ENCODE results near the gene CACNA1C.

Gene CACNA1C

GRCh38 chr12:2194060-2194459, 141.3 kb downstream of the CACNA1C start:
- no peak for DNase-seq (ENCODE audit: low read depth in 2 of 2, low spot score in 1 of 2)

DNA sequence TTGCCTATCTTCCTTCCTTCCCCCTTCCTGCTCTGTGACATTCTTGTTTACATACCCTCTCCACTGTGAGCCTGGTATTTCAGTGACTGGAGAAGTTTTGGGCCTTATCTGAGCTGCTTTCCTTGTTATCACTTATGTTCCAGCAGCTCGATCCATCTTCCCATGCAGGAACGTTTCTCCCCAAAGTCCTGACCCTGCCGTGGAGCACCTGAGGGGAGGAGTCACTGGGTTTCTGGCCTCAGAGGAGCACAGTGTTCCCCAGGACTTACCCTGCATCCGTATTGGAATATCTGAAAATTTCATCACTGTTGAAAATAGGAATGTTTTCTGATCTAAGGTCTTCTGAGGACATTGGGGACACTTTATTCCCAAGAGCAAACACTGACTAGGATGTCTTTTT, 141.8 kb downstream of the CACNA1C start:
- DNase-seq (ENCODE audit: low read depth in 2 of 2, low spot score in 1 of 2): no peak

- DNase-seq (ENCODE audit: low read depth in 2 of 2, low spot score in 1 of 2): no peak
Measured at GRCh38 chr12:2195085-2195484, 142.3 kb downstream of the CACNA1C start.

GRCh38 chr12:2198005-2198501, 145.3 kb downstream of the CACNA1C start:
- DNase-seq (ENCODE audit: low read depth in 2 of 2, low spot score in 1 of 2): no peak

- no peak for DNase-seq (ENCODE audit: low read depth in 2 of 2, low spot score in 1 of 2)
Measured at GRCh38 chr12:2198542-2198941, 145.8 kb downstream of the CACNA1C start.

DNA sequence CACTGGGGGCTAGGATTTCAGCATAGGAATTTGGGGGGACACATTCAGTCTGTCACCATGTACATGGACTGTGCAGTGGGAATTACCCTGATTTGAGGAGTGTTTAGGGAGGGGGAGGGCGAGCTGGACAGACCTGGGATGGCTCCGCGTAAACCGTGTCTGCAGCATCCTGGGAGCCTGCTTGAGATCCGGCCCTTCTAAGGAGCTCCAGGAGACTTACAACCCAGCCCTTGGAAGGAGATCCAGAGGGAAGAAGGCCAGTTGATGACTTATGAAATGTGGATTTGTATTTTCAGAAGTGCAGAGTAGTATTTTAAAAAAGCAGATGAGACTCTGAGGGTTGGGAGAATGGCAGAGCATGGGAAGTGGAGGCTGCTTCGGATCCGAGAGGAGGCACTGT, 153.2 kb downstream of the CACNA1C start:
- DNase-seq (ENCODE audit: low read depth in 2 of 2, low spot score in 1 of 2): no peak

GRCh38 chr12:2208837-2209635, 156.2 kb downstream of the CACNA1C start:
- DNase-seq (ENCODE audit: low read depth in 2 of 2, low spot score in 1 of 2): no peak

DNA sequence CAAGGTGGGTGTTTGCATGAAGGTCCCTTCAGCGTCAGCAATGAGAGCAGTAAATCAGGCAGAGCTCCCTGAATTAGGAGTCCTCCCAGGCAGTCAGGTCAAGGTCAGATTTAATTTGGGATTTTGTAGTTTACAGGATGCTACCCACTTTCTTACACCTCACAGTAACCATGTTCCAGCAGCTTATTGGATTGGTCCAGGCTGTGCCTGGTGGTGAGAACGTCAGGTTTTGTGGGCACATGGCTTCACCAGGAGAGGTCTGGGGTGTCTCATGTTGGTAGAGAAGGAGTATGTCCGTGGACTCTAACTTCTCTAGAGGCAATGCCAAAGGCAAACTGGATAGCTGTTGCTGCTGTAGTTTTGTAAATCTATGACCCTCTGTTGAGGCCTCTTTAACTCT, 158.3 kb downstream of the CACNA1C start:
- no peak for DNase-seq (ENCODE audit: low read depth in 2 of 2, low spot score in 1 of 2)

- DNase-seq (ENCODE audit: low read depth in 2 of 2, low spot score in 1 of 2): no peak
Measured at GRCh38 chr12:2212537-2212936, 159.8 kb downstream of the CACNA1C start.

GRCh38 chr12:2212971-2213869, 160.4 kb downstream of the CACNA1C start:
- DNase-seq (ENCODE audit: low read depth in 2 of 2, low spot score in 1 of 2): no peak

DNA sequence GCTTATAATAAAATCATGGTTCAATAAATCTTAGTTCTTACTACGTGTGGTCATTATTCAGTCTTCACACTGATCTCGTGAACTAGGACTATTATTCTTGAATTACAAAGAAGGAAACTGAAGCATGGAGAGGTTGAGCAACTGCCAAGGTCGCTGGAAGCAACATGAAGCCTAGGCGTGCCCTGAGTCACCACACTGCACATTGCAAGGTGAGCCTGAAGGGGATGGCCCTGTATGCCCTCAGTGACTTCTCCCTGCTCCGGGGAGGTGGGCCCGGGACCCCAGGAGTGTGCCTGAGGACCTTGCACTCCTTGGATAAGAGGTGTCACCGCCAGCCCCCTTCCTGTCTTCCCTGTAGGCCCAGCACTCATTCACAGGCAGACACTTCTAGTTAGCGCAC, 161.6 kb downstream of the CACNA1C start:
- DNase-seq (ENCODE audit: low read depth in 2 of 2, low spot score in 1 of 2): no peak

- no peak for DNase-seq (ENCODE audit: low read depth in 2 of 2, low spot score in 1 of 2)
Measured at GRCh38 chr12:2215709-2216560, 163.1 kb downstream of the CACNA1C start.

- DNase-seq (ENCODE audit: low read depth in 2 of 2, low spot score in 1 of 2): no peak
Measured at GRCh38 chr12:2218706-2219105, 165.9 kb downstream of the CACNA1C start.

DNA sequence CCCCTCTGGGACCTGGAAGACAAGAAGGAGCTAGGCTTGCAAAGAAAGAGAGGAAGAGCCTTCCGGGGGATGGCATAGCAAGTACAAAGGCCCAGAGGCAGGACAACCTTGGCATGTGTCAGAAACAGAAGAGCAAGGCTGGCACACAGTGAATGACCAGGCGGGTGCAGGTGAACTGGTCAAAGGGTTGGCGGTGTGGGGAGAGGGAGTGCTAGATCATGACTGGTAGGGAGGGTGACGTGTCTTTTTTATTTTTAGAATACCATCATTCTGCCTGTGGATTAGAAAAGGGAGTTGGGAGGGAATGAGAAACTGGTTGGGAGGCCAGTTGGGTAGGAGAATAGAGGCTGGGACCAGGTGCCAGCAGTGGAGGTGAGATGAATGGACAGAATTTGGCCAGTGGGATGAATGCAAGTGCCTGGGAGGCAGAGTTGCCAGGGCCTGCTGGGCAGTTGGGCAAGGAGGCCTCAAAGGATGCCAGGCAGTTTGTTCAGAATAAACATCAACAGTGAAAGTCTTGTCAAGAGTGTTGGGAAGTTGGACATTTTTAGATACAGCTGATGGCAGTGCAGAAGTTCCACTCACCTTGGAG, 168.3 kb downstream of the CACNA1C start:
- DNase-seq (ENCODE audit: low read depth in 2 of 2, low spot score in 1 of 2): no peak

GRCh38 chr12:2222691-2223090, 169.9 kb downstream of the CACNA1C start:
- no peak for DNase-seq (ENCODE audit: low read depth in 2 of 2, low spot score in 1 of 2)

GRCh38 chr12:2224961-2225360, 172.2 kb downstream of the CACNA1C start:
- DNase-seq (ENCODE audit: low read depth in 2 of 2, low spot score in 1 of 2): no peak

- no peak for DNase-seq (ENCODE audit: low read depth in 2 of 2, low spot score in 1 of 2)
Measured at GRCh38 chr12:2225696-2226095, 172.9 kb downstream of the CACNA1C start.

- no peak for DNase-seq (ENCODE audit: low read depth in 2 of 2, low spot score in 1 of 2)
Measured at GRCh38 chr12:2226641-2227040, 173.9 kb downstream of the CACNA1C start.

GRCh38 chr12:2227360-2227759, 174.6 kb downstream of the CACNA1C start:
- DNase-seq (ENCODE audit: low read depth in 2 of 2, low spot score in 1 of 2): no peak

GRCh38 chr12:2228535-2228934, 175.7 kb downstream of the CACNA1C start:
- no peak for DNase-seq (ENCODE audit: low read depth in 2 of 2, low spot score in 1 of 2)

All from stimulated activated CD8-positive, alpha-beta memory T cell treated with anti-CD3 and anti-CD28 coated beads, Interleukin-4, amount 100 ng/mL, for 1 hour (primary cell).